ENCODE results near the gene RPL35.
"Not testable (repeated sequence)": the region's sequence is repeated elsewhere in the genome, so short reads cannot be mapped to it uniquely, and the experiment has no call there.

The RPL35 gene

DNA sequence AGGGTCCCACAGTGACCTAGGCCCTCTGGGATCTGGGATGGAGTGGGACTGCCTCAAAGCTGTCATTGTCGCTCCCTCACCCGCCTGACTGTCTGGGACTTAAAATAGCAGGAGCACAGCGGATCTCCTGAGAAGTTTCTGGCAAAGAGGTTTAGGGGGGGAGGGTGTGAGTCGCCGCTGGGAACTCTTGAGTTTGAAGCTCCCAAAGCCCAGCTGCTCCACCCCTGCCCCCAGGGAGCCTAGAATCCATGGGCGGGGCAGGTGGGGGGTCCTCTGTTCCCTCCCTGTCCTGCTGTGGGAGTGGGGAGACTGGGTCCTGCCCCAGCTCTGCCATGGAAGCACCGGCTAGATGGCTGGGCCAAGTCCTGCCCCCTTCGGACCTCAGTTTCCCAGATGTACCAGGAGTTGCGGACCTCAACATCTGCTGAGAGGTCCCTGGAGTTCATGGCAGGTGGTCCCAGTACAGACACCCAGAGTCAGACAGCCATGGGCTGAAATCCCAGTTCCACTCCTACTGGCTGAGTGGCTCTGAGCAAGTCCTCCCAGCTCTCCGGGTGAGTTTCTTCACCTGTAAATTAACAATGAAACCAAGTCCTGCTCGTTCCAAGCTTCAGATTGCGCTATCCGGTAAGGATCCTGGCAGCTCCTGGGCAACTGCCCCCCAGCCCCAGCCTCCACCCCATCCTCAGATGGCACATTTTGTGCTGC, 9.5 kb downstream of the RPL35 start:
- DNase-seq: no peak

DNA sequence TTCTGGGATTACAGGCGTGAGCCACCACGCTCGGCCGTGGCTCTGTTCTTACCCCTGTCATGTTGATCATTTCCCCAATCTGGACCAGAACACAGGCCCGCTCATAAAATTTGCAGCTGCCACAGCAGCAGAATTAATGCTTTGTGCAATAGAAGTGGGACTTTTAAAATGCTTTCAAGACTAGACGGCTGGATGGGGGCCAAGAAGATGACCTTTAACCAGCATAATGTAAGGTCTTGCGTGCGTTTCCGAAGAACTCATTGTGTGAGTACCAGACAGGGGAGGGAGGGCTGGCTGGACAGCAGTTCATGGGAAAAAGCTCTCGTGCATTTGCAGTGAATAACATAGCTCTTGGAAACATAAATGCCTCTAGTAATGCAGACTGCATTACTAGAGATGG, 12.0 kb downstream of the RPL35 start:
- DNase-seq: no peak

DNA sequence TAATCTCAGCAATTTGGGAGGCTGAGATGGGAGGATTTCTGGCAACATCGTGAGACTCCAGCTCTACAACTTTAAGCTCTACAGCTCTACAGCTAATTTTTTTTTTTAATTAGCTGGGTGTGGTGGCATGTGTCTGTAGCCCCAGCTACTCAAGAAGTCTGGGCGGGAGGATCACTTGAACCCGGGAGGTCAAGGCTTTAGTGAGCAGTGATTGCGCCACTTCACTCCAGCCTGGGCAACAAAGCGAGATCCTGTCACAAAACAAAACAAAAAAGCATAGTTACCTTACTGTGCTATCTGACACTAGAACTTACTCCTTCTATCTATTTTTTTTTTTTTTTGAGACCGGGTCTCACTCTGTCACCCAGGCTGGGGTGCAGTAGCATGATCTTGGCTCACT, 14.8 kb downstream of the RPL35 start:
- no peak for DNase-seq

DNA sequence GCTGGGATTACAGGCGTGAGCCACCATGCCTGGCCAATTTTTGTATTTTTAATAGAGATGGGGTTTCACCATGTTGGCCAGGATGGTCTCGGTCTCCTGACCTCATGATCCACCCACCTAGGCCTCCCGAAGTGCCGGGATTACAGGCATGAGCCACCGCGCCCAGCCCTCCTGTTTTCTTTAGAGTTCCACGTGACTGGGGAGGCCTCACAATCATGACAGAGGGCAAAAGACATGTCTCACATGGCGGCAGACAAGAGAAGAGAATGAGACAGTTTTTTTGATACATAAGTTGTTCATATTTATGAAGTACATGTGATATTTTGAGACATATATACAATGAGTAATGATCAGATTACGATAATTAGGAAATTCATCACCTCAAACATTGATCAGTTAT, 15.3 kb downstream of the RPL35 start:
- DNase-seq: not testable (repeated sequence)

DNA sequence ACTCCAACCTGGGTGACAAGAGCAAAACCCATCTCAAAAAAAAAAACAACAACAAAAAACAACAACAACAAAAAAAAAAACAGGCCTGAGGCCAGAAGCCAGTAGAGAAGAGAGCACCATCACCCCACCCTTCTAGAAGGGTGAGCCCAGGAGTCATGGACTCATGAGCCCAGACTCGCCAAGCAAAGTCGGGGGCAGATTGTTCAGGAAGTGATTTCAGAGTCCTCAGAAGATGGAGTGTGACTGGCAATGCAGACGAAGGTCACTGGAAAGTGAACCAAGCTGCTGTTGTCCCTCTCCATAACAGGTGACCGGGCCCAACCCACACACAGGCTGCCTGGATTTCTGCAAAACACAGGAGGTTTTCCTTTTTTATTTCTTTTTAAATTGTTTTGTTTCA, 17.5 kb downstream of the RPL35 start:
- no peak for DNase-seq

DNA sequence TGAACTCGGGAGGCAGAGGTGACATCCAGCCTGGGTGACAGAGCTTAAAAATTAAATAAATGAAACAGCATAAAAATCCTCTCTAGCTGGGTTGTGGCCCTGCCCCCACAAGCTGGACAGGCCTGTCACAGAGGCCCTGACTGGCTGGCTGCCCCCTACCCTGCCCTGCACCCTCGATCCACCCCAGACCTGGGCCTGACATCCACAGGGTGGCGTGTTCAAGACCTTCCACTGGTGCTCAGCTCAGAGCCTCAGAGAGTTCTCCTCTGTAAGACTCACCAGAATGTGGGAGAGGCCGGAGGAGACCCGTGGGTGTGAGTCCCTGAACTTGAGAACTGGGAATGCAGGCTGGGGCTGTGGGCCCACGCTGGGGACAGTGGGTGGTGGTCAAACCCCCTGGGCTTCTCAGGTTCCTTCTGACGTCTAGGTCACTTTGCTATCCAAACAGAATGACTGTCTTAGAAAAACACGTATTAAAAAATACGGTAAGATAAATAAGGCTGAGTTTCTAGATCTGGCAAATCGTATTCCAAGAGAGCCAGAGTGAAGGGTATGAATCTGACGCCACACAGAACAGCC, 18.2 kb downstream of the RPL35 start:
- DNase-seq: no peak

DNA sequence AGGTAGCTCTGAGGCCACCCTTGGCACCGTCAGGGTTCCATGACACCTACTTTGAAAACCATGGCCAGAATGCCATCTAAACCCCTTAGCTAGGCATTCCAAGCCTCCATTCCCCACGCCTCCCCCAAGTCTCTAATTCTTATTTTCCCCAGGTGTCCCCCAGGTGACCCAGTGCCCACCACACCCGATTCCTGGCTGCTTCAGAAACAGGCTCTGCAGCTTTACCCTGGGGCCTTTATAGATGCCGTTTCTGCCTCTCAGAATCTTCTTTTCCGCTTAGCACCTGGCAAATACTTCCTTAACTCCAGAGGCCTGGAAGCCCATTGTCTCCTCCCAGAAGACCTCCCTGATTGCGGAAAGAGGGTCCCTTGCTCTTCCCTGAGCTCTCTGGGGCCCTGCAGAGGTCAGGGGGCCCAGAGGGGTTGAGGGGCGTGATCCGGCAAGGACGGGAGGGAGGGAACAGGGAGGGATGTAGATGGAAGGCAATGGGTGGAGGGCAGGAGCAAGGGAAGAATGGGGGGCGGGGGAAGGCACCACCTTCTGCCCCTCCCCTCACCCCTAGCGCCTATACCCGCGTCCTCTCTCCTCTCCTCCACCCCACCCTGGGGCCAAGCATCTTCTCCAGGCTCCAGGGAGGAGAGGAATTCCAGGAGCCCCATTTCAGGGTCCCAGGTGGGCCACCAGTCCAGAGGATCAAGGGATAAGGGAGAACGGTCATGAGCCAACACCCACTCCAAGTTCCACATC, 20.5 kb downstream of the RPL35 start:
- no peak for DNase-seq

DNA sequence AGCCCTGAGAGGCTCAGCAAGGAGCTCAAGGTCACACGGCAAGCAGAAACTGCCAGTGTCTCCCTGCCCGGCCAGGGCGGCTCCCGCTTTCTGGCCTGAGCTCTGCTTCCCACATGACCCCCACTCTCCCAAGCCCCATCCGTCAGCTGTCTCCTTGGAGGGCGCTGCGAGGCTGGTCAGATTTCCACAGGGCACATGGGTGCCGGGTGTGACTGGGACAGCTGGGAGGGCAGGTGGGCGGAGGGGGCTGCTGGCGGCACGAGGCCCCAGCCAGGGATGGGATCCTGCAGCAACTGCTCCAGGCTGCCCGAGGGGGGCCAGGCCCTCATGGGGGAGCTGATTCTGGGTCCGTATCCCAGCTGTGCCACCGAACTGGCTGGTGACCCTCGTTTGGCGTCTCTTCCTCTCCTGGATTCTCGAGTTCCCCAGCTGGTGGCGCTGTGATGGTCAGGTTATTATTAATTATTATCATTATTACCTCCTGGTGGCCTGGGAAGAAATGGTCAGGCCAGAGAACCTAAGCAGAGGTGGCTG, 21.4 kb downstream of the RPL35 start:
- DNase-seq: no peak

DNA sequence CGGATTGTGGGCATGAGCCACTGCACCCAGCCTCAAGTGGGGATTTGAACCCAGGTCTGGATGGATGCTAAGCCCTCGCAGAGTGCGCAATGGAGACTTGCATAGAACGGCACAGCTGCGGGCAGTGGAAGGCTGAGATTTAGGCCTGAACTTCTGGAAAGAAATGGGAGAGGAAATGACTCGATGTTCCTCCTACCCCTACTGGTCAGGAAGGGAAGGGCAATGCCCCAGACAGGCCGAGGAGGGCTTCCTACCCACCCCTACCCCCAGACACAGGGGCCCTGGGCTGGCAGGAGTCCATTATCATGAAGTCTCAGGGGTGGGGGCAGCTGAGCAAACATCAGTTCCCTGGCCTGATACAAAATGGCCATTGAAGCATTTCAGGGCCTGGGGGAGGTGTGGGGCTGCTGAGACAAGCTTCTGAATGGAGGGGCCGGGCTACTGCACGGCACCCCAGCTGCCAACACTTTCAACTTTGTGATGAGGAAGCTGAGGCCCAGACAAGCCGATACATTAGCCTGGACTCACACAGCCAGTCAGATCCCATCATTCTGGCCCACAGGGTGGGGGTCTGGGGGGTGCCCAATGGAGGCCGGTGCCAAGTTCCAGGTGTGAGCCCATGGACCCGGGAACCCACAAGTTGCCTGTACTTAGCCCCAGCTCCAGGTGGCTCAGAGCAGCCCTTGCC, 22.0 kb downstream of the RPL35 start:
- DNase-seq: no peak

DNA sequence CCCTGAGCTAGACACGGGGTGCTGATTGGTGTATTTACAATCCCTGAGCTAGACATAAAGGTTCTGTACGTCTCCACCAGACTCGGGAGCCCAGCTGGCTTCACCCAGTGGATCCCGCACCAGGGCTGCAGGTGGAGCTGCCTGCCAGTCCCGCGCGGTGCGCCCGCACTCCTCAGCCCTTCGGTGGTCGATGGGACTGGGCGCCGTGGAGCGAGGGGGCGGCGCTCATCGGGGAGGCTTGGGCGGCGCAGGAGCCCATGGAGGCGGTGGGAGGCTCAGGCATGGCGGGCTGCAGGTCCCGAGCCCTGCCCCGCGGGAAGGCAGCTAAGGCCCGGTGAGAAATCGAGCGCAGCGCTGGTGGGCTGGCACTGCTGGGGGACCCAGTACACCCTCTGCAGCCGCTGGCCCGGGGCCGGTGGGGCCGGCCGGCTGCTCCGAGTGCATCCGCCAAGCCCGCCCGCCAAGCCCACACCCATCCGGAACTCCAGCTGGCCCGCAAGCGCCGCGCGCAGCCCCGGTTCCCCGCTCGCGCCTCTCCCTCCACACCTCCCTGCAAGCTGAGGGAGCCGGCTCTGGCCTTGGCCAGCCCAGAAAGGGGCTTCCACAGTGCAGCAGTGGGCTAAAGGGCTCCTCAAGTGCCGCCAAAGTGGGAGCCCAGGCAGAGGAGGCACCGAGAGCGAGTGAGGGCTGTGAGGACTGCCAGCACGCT, 23.0 kb downstream of the RPL35 start:
- not testable (repeated sequence) for DNase-seq

DNA sequence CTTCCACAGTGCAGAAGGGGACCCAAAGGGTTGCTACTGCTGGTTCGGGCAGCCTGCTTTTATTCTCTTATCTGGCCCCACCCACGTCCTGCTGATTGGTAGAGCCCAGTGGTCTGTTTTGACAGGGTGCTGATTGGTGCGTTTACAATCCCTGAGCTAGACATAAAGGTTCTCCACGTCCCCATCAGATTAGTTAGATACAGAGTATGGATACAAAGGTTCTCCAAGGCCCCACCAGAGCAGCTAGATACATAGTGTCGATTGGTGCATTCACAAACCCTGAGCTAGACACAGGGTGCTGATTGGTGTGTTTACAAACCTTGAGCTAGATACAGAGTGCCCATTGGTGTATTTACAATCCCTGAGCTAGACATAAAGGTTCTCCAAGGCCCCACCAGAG, 23.6 kb downstream of the RPL35 start:
- not testable (repeated sequence) for DNase-seq

DNA sequence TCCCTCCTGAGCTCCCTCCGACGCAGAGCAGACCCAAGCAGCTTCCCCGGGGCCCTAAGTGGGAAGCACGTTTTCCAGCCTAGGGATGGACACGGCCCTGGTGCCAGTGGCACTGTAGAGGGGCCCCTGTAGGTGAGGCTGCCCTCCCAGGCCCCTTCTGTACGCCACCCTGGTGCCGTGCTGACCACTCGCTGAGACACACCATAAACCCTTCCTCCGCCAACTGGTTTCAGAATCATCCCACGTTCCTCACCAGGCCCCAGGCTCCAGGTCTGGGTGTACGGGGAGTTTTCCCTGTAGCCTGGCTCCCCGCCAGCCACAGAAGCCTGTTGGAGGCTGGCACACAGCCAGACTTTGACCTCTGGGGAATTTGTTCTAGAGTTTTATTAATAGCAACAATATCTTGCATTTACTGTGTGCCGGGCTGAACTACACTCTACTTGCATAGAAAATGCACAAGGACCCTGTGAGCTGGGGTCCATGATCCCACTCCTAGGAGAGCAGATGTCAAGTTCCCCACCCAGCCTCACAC, 26.7 kb downstream of the RPL35 start:
- DNase-seq: no peak

DNA sequence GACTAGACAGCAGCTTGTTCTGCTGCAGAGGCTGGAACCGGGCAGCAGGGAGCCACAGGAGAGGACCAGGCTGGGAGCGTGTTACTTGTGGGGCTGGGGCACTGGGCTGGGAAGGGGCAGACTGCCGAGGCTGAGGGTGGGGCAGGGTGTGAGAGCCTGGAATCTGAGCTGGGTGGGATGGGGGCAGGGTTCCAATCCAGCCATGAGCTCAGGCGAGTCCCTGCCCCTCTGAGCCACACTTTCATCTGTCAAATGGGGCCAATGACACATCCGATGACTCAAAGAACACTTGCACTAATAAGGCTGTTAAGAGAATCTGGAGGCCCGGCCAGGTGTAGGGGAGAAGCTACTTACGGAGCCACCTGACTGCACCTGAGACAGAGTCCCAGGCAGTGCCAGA, 27.2 kb downstream of the RPL35 start:
- DNase-seq: no peak

DNA sequence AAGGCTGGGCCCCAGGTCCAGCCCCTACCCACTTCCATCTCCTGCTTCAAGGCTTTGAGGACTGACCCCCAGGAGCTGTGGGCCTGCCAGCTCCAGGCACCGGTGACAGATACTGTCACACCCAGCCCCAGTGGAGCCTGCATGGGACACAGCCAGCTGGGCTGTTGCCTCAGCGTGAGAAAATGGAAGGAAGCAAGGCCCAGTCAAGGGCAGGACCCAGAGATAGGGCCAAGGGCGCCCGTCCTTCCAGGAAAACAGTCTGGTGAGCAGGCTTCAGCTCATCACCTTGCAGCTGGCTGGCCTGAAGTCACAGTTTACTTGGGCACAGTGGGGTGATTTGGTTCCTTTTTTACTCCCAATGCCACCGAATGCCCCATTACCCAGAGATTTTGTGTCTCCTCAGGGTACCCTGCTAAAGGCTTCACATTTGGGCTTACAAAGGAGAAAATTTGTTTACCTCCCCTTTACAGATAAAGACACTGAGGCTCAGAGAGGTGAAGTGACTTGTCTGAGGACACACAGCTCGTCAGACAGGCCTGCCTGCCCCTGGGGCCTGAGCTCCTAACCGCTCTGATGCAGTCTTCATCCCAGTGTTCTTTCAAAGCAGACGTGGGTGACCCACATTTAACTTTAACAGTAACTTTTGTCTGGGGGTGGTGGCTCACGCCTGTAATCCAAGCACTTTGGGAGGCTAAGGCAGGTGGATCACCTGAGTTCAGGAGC, 30.0 kb downstream of the RPL35 start:
- no peak for DNase-seq

DNA sequence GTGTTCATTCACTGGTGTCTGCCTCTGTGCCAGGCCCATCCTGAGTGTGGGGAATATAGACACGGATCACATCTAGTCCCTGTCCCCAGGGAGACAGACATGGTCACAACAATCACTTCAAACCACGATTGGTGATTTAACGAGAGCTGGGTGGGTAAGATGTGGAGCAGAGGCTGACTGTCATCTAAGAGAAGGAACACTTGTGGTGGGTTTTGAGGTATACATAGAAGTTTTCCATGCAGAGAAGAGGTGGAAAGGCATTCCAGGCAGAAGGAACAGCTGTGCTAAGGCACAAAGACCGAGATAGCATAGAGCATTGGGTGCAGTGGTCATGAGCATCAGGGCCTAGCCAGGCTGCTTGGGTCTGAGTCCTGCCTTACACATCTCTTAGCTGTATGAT, 31.2 kb downstream of the RPL35 start:
- DNase-seq: no peak

DNA sequence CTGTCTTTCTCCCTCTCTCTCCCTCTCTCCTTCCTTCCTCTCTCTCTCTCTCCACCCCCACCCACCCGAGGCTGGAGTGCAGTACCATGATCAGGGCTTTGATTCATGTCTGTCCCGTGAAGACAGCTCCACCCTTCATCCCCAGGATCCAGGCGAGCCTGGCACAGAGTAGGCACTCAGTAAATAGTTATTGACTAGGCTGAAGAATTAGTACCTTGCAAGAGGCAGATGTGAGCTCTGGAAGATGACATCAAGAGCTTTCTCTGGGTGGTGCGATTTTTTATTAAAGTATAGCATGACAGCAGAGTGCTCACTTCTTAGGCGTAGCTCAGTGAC, 32.5 kb downstream of the RPL35 start:
- DNase-seq: no peak

DNA sequence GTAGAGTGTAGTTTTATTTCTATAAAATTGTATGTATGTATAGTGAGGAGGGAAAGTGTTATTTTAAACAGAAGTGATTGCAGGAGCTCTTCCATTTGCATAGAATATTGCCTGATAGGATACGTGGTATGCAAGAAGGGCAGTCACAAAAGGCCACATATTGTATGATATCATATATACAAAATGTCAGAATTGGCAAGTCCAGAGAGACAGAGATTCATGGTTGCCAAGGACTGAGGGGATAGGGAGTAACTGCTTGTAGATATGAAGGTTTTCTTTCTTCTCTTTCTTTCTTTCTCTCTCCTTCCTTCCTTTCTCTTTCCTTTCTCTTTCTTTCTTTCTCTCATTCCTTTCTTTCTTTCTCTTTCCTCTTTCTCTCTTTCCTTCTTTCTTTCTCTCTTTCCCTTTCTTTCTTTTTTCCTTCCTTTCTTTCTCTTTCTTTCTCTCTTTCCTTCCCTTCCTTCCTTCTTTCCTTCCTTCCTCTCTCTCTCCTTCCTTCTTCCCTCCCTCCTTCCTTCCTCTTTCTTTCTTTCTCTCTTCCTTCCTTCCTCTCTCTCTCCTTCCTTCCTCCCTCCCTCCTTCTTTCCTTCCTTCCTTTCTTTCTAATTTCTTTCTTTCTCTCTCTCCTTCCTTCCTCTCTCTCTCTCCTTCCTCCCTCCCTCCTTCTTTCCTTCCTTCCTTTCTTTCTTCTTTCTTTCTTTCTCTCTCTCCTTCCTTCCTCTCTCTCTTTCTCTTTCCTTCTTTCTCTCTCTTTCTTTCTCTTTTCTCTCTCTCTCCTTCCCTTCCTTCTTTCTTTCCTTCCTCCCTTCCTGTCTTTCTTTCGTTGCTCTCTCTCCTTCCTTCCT, 33.0 kb downstream of the RPL35 start:
- no peak for DNase-seq

DNA sequence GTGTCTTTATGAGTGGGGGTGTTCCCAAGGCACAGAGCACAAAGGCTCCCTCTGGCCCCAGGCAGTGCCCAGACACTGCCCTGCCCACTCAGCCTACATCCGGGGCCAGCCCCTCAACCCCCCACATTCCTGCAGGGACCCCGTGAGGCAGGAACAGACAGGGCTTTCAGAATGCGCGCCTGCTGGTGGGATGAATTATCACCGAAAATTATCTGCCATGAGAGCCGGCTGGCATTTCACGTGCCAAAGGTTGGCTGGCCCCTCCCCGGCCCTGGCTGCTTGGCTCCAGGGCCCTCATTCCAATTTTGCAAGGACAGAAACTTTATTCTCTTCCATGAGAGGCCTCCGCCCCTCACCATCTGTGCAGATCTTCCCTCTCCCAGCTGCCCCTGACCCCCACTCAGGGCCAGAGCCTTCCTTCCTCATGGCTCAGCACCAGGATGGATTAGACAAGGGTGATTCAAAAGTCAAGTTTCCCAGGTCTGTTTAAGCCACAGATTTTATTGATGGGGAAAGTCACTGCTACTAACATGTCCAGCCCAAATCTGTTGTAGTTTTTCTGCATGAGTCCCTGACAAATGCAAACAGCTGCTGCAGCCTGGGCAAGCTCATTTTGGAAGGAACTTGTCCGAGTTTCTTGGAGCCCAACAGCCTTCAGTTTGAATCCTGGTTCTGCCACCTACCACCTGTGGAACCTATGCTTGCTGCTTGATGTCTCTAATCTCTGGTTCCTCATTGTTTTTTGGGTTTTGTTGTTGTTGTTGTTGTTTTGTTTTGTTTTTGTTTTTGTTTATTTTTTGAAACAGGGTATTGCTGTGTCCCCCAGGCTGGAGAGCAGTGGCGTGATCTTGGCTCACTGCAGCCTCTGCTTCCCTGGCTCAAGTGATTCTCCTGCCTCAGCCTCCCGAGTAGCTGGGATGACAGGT, 40.8 kb downstream of the RPL35 start:
- no peak for DNase-seq

DNA sequence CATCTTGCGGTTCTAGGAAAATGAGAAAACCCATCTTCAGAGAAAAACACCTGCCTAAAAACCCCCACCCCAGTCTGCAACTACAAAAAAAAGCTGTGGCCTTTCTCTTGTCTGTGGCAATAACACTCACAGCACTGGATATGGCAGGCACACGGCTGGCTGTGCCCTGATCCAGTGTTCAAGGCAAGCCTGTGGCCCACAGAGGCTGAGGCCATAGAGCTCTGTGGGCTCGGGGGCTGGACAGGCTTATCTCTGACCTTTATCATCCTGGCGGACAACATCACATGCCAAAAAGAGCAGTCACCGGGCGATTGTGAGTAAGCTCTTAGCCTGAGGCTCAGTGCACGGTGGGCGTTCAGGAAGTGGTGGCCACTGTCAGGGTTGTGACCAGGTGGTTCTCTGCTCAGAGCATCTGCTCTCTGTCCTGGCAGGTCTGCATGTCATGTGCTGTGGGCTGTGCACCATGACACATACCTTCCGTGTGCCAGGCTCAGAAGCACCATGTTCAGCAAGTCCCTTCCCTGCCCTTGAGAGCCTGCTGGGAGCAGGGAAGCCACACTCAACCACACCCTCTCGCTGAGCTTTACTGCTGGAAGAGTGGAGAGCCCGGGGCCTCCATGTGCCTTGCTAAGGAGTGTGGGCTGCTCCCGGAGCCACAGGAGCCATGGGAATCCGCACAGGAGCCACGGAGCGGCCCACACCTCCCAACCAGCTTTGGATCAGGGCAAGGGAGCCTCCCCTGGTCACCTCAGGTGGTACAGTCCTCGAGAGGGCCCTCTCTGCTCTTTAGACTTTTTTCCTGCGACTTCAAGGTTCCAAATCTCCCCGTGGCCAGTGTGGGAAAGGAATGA, 43.1 kb downstream of the RPL35 start:
- no peak for DNase-seq

Data from T-helper 2 cell (primary cell).